CD8-positive, alpha-beta memory T cell (primary cell): ENCODE data around the gene RRBP1. TPM values are rescaled to one million over a fixed set of nuclear protein-coding genes. Genes with fewer than 3 reads are reported as not detected.

Source experiments
- CTCF ChIA-PET: fragments of 350-600 bp; sonication (Branson Sonifier 250); formaldehyde crosslinking; loops from one replicate; lab custom pipeline; 2021; ENCODE audit warnings: antibody characterized with exemption; lab: Charles Lee
- POLR2A ChIA-PET: fragments of 350-600 bp; sonication (Branson Sonifier 250); formaldehyde crosslinking; loops from one replicate; lab custom pipeline; 2021; ENCODE audit warnings: antibody characterized with exemption; lab: Charles Lee
- DNase-seq, 5 donors: peaks; one replicate each; pipeline versions ENCODE4 v3.0.0 to v3.0.0-alpha.2; 2020 to 2022; ENCODE audit warnings: mixed read lengths in 1 of 5
- H3K27ac ChIP-seq: one replicate; pipeline ENCODE4 v1.7.0; 2013; ENCODE audit warnings: low read depth, mild to moderate bottlenecking, low read length, moderate library complexity
- H3K27me3 ChIP-seq: 2 replicates; pipeline ENCODE4 v1.7.0; 2013; ENCODE audit warnings: low read length, mild to moderate bottlenecking; ENCODE audit not compliant: insufficient read depth, poor library complexity, severe bottlenecking
- H3K36me3 ChIP-seq: 2 replicates; pipeline ENCODE4 v1.7.0; 2013; ENCODE audit warnings: mild to moderate bottlenecking, low read length, moderate library complexity; ENCODE audit not compliant: insufficient read depth
- H3K4me1 ChIP-seq: 2 replicates; pipeline ENCODE4 v1.7.0; 2013; ENCODE audit warnings: mild to moderate bottlenecking, low read length, moderate library complexity; ENCODE audit not compliant: insufficient read depth
- H3K4me3 ChIP-seq: 2 replicates; pipeline ENCODE4 v1.7.0; 2013; ENCODE audit warnings: mild to moderate bottlenecking, low read length
- H3K9me3 ChIP-seq: 2 replicates; pipeline ENCODE4 v1.7.0; 2013; ENCODE audit warnings: mild to moderate bottlenecking, low read length
- H3K27ac Mint-ChIP-seq, 8 donors: one replicate each; pipeline ENCODE4 v1.8.0; 2020 to 2021; ENCODE audit warnings: mixed read lengths in 8 of 8, mild to moderate bottlenecking in 6 of 8, inconsistent platforms in 3 of 8, moderate library complexity in 3 of 8
- H3K27me3 Mint-ChIP-seq, 2 donors: one replicate each; pipeline ENCODE4 v1.8.0; 2020 to 2021; ENCODE audit warnings: mixed read lengths in 2 of 2, mild to moderate bottlenecking in 1 of 2, moderate library complexity in 1 of 2
- H3K36me3 Mint-ChIP-seq, 3 donors: one replicate each; pipeline ENCODE4 v1.8.0; 2020 to 2021; ENCODE audit warnings: mixed read lengths in 3 of 3, inconsistent platforms in 1 of 3, mild to moderate bottlenecking in 1 of 3
- H3K4me1 Mint-ChIP-seq, 3 donors: one replicate each; pipeline ENCODE4 v1.8.0; 2020 to 2021; ENCODE audit warnings: mixed read lengths in 3 of 3, inconsistent platforms in 1 of 3, mild to moderate bottlenecking in 1 of 3
- H3K4me3 Mint-ChIP-seq, 7 donors: one replicate each; pipeline ENCODE4 v1.8.0; 2020 to 2021; ENCODE audit warnings: mixed read lengths in 7 of 7, mild to moderate bottlenecking in 6 of 7, moderate library complexity in 4 of 7, inconsistent platforms in 2 of 7
- H3K9me3 Mint-ChIP-seq, 5 donors: one replicate each; pipeline ENCODE4 v1.8.0; 2020 to 2022; ENCODE audit warnings: mixed read lengths in 5 of 5, mild to moderate bottlenecking in 3 of 5, moderate library complexity in 2 of 5, inconsistent platforms in 1 of 5
- polyA plus RNA-seq: library from polyadenylated mRNA; unstranded; fragments of 300-500 nt; fragmentation: Illumina TruSeq; gene quantifications from one replicate; pipeline ENCODE4 v1.2.3, GENCODE V29; 2021
- total RNA-seq, 2 experiments: library from RNA; stranded (reverse); gene quantifications; one replicate each; pipeline ENCODE4 v1.2.3, GENCODE V29; 2021

RRBP1 gene, protein sequence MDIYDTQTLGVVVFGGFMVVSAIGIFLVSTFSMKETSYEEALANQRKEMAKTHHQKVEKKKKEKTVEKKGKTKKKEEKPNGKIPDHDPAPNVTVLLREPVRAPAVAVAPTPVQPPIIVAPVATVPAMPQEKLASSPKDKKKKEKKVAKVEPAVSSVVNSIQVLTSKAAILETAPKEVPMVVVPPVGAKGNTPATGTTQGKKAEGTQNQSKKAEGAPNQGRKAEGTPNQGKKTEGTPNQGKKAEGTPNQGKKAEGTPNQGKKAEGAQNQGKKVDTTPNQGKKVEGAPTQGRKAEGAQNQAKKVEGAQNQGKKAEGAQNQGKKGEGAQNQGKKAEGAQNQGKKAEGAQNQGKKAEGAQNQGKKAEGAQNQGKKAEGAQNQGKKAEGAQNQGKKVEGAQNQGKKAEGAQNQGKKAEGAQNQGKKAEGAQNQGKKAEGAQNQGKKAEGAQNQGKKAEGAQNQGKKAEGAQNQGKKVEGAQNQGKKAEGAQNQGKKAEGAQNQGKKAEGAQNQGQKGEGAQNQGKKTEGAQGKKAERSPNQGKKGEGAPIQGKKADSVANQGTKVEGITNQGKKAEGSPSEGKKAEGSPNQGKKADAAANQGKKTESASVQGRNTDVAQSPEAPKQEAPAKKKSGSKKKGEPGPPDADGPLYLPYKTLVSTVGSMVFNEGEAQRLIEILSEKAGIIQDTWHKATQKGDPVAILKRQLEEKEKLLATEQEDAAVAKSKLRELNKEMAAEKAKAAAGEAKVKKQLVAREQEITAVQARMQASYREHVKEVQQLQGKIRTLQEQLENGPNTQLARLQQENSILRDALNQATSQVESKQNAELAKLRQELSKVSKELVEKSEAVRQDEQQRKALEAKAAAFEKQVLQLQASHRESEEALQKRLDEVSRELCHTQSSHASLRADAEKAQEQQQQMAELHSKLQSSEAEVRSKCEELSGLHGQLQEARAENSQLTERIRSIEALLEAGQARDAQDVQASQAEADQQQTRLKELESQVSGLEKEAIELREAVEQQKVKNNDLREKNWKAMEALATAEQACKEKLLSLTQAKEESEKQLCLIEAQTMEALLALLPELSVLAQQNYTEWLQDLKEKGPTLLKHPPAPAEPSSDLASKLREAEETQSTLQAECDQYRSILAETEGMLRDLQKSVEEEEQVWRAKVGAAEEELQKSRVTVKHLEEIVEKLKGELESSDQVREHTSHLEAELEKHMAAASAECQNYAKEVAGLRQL (N-terminal part only)
- total RNA-seq (10 to 100 TPM; 22.8 to 25.3 TPM), polyA plus RNA-seq (17.4 TPM)

DNA sequence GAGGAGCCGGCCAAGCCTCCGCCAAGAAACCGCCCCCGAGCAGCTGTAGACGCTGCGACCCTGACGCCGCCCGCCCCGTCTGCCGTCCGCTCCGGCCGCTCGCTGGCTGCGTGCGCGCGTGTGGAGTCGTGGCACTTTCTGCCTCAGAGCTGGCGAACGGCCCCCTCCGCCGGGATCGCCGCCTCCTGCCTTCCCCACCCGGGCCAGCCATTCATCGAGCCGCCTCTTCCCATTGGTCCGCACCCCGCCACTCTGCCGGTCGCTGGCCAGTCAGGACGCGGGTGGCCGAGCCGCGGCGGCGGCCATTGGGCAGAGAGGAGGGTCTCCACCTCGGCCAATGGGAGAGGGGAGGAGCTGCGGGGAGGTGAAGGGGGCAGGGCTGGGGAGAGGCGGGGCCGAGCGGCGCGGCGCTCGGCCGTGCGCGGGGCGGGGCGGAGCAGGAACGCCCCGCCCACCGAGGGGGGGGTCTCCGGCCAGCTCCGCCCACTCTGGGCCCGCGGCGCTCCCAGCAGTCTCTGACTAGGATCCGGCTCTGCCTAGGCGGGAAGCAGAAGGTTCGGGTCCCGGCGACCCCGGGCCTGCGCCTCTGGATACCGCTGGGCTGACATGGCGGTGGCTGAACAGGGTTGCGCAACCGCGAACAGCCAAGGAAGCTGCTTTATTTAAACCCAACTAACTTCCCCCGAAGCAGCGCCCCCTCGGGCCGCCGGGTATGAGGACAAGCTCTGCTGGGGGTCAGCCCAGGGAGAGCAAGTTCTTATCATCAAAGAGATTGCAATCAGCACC lies at the start of gene RRBP1:
Gene RRBP1 (minus strand): TSS at position 140 of the 786 bp plus-strand sequence. CDS start 21,735 bp downstream, outside the sequence.
- Histone ChIP-seq H3K4me1 (peaks cover 13% of the 10 kb centered on the region), H3K36me3 (no peaks in the 10 kb centered on the region), H3K27me3 (peaks cover 12% of the 10 kb centered on the region), H3K27ac (peak within 1 kb of the TSS; percentile 52), H3K4me3 (peak within 1 kb of the TSS; percentile 58), H3K9me3 (no peaks in the 10 kb centered on the region)
- ChIA-PET CTCF (interaction anchor here (0.7 to 3.4 kb wide), 34 partner anchors 10 to 606 kb away, joined by 3 to 32 read pairs (median 5); partner anchors contain the start of genes BANF2, DSTN, SNX5 and ZNF133), POLR2A (interaction anchor here (0.6 to 2.1 kb wide), 14 partner anchors 70 to 825 kb away, joined by 3 to 17 read pairs (median 4); partner anchors contain the start of genes BFSP1, DSTN, KAT14 and MGME1)
- peak; percentile 97 to 98 (median 98) for DNase-seq
- Mint-ChIP-seq H3K9me3 (no peaks in the 10 kb centered on the region), H3K27ac (peak within 1 kb of the TSS; percentile 48 to 94 (median 82)), H3K4me1 (peaks cover 18 to 29% (median 22%) of the 10 kb centered on the region in 3 donors), H3K27me3 (peaks cover 11 to 35% of the 10 kb centered on the region in 2 donors), H3K36me3 (peaks cover 1 to 6% (median 6%) of the 10 kb centered on the region in 3 donors), H3K4me3 (peak within 1 kb of the TSS; percentile 78 to 95 (median 88))

DNA sequence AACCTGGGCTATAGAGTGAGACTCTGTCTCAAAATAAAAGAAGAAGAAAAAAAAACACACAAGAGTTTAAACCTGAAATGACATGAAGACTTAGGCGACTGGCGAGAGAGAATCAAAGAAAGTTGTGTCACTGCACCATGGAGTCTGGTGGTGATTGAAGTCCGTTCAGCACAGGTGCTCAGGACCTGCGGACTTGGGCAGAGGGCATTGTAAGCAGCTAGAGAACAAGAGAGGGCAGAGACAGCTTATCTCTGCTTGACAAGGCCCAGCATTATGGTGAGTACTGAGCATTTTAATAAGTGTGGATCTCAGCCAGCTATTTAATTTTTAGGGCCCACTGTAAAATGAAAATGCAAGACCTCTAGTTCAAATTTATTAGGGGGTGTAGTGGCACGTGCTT lies 49.2 kb upstream of the RRBP1 start:
- no peaks in the 10 kb centered on the region for H3K27me3 ChIP-seq
- no peak overlapping the region for H3K27ac ChIP-seq
- peaks cover 0 to 6% (median 1%) of the 10 kb centered on the region in 5 donors for H3K9me3 Mint-ChIP-seq
- H3K4me3 Mint-ChIP-seq, result peak overlapping the region in 1 of 7 donors; percentile 65
- no peak for DNase-seq
- H3K36me3 ChIP-seq, result no peaks in the 10 kb centered on the region
- no peaks in the 10 kb centered on the region for H3K36me3 Mint-ChIP-seq
- H3K4me3 ChIP-seq, result no peak overlapping the region
- CTCF ChIA-PET, result no interaction called here
- no peaks in the 10 kb centered on the region for H3K9me3 ChIP-seq
- H3K4me1 ChIP-seq, result no peaks in the 10 kb centered on the region
- H3K4me1 Mint-ChIP-seq, result no peaks in the 10 kb centered on the region
- POLR2A ChIA-PET, result no interaction called here
- H3K27ac Mint-ChIP-seq, result no peak overlapping the region
- H3K27me3 Mint-ChIP-seq, result peaks cover 14 to 27% of the 10 kb centered on the region in 2 donors

- no peaks in the 10 kb centered on the region for H3K4me1 ChIP-seq
- no peaks in the 10 kb centered on the region for H3K36me3 ChIP-seq
- DNase-seq, result no peak
- peaks cover 13 to 27% of the 10 kb centered on the region in 2 donors for H3K27me3 Mint-ChIP-seq
- no peak overlapping the region for H3K4me3 ChIP-seq
- no peaks in the 10 kb centered on the region for H3K36me3 Mint-ChIP-seq
- POLR2A ChIA-PET, result no interaction called here
- H3K9me3 ChIP-seq, result no peaks in the 10 kb centered on the region
- CTCF ChIA-PET, result no interaction called here
- H3K9me3 Mint-ChIP-seq, result no peaks in the 10 kb centered on the region
- no peak overlapping the region for H3K4me3 Mint-ChIP-seq
- no peaks in the 10 kb centered on the region for H3K27me3 ChIP-seq
- H3K4me1 Mint-ChIP-seq, result no peaks in the 10 kb centered on the region
- no peak overlapping the region for H3K27ac Mint-ChIP-seq
- H3K27ac ChIP-seq, result no peak overlapping the region
These were observed 48.0 kb upstream of the RRBP1 start for GRCh38 chr20:17730071-17730470.

- H3K27ac Mint-ChIP-seq, result no peak overlapping the region
- H3K4me3 ChIP-seq, result no peak overlapping the region
- no peaks in the 10 kb centered on the region for H3K36me3 ChIP-seq
- H3K27me3 ChIP-seq, result no peaks in the 10 kb centered on the region
- no peaks in the 10 kb centered on the region for H3K4me1 ChIP-seq
- no peaks in the 10 kb centered on the region for H3K4me1 Mint-ChIP-seq
- no peak for DNase-seq
- H3K27ac ChIP-seq, result no peak overlapping the region
- CTCF ChIA-PET, result no interaction called here
- H3K9me3 ChIP-seq, result no peaks in the 10 kb centered on the region
- no peaks in the 10 kb centered on the region for H3K9me3 Mint-ChIP-seq
- peaks cover 15 to 31% of the 10 kb centered on the region in 2 donors for H3K27me3 Mint-ChIP-seq
- H3K4me3 Mint-ChIP-seq, result no peak overlapping the region
- H3K36me3 Mint-ChIP-seq, result no peaks in the 10 kb centered on the region
- POLR2A ChIA-PET, result no interaction called here
These were observed 46.0 kb upstream of the RRBP1 start for GRCh38 chr20:17728074-17728473.

DNA sequence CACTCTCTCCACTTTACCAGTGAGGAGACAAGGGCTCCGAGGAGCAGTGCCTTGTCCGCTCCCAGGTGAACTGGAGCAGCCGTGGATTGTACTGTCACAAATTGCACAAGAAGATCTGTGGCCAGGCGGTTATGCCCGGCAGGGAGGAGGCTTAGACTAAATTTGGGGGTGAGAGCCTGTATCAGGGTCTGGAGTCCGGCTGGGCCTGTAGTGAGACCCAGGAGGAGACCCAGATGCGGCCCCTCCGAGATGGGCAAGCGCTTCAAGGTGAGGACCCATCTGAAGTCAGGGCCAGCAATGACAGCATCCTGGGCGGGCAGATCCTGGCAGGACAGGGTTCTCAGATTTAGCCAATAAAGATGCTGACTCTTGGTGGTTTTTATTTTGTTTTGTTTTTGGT lies 45.3 kb upstream of the RRBP1 start:
- H3K36me3 Mint-ChIP-seq, result no peaks in the 10 kb centered on the region
- H3K27ac Mint-ChIP-seq, result no peak overlapping the region
- no peaks in the 10 kb centered on the region for H3K36me3 ChIP-seq
- CTCF ChIA-PET, result no interaction called here
- H3K27me3 ChIP-seq, result no peaks in the 10 kb centered on the region
- DNase-seq, result no peak
- no peaks in the 10 kb centered on the region for H3K9me3 ChIP-seq
- H3K4me3 Mint-ChIP-seq, result no peak overlapping the region
- POLR2A ChIA-PET, result no interaction called here
- no peaks in the 10 kb centered on the region for H3K9me3 Mint-ChIP-seq
- no peak overlapping the region for H3K27ac ChIP-seq
- H3K27me3 Mint-ChIP-seq, result peaks cover 15 to 38% of the 10 kb centered on the region in 2 donors
- H3K4me3 ChIP-seq, result no peak overlapping the region
- no peaks in the 10 kb centered on the region for H3K4me1 Mint-ChIP-seq
- no peaks in the 10 kb centered on the region for H3K4me1 ChIP-seq

GRCh38 chr20:17726902-17727301 lies 44.9 kb upstream of the RRBP1 start:
- H3K4me3 ChIP-seq, result no peak overlapping the region
- Mint-ChIP-seq H3K27ac (no peak overlapping the region), H3K27me3 (peaks cover 15 to 42% of the 10 kb centered on the region in 2 donors), H3K9me3 (no peaks in the 10 kb centered on the region), H3K4me3 (no peak overlapping the region), H3K4me1 (no peaks in the 10 kb centered on the region), H3K36me3 (no peaks in the 10 kb centered on the region)
- H3K27me3 ChIP-seq, result no peaks in the 10 kb centered on the region
- DNase-seq, result no peak
- POLR2A ChIA-PET, result no interaction called here
- CTCF ChIA-PET, result no interaction called here
- no peaks in the 10 kb centered on the region for H3K9me3 ChIP-seq
- H3K4me1 ChIP-seq, result no peaks in the 10 kb centered on the region
- no peaks in the 10 kb centered on the region for H3K36me3 ChIP-seq
- no peak overlapping the region for H3K27ac ChIP-seq

DNA sequence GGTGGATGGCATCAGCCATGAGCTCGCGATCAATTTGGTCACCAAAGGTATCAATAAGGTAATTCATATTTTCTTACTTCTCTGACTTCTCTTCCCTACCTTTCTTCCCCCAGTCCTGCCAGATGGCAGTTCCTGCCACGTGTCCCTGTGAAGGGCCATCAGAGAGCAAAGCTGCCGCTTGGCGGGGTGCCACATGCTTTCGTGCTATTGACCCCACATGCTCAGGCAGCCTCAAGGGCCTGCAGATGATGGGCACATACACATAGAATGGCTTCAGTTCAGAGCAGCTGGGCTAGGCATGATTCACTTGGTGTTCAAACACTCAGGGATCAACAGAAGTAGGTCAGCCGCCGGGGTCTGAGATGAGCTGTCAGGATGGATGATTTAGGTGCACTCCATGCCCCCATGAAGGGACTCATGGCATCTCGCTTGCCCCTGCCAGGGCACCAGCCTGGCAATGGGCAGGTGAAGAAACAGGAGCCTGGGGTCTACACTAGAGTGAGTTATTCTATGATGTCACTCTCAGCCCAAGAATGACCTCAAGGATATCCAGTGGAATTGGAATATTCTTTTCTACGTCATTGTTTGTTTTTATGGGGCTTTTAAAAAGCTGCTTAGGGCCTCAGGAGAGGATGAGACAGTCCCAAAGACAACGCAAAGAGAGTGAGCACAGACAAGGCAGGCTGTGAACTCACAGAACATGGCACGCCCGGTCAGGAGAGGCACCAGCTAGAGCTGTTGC lies 43.2 kb upstream of the RRBP1 start:
- POLR2A ChIA-PET, result no interaction called here
- CTCF ChIA-PET, result no interaction called here
- Histone ChIP-seq H3K27ac (no peak overlapping the region), H3K27me3 (no peaks in the 10 kb centered on the region), H3K4me1 (no peaks in the 10 kb centered on the region), H3K36me3 (no peaks in the 10 kb centered on the region), H3K9me3 (no peaks in the 10 kb centered on the region), H3K4me3 (no peak overlapping the region)
- no peak for DNase-seq
- Mint-ChIP-seq H3K27me3 (peaks cover 15 to 35% of the 10 kb centered on the region in 2 donors), H3K4me1 (no peaks in the 10 kb centered on the region), H3K36me3 (no peaks in the 10 kb centered on the region), H3K27ac (no peak overlapping the region), H3K9me3 (no peaks in the 10 kb centered on the region), H3K4me3 (no peak overlapping the region)
